ENCODE measurements around the gene SYNGR2. TPM values are rescaled to one million over a fixed set of nuclear protein-coding genes. Genes with fewer than 3 reads are reported as not detected.

The SYNGR2 gene
- total RNA-seq, 1 donor: 44.7 TPM

- H3K27me3 ChIP-seq (ENCODE audit: insufficient read depth, low read length): no peaks in the 10 kb centered on the region
- H3K9me3 ChIP-seq (ENCODE audit: low read depth, low read length): no peaks in the 10 kb centered on the region
Observed at GRCh38 chr17:78186692-78187595, 18.6 kb downstream of the SYNGR2 start, which contains the start of the genes AFMID and TK1. Gene AFMID (plus strand): TSS chr17:78187362. CDS start chr17:78187371, 9 bp downstream. Gene TK1 (minus strand): TSS chr17:78187052. CDS start chr17:78186994, 58 bp downstream.

GRCh38 chr17:78196716-78197115 lies 28.3 kb downstream of the SYNGR2 start:
- H3K4me1 ChIP-seq (ENCODE audit: insufficient read depth, low read length): peaks cover 16% of the 10 kb centered on the region
- H3K4me3 ChIP-seq (ENCODE audit: low read length): no peak overlapping the region
- no peaks in the 10 kb centered on the region for H3K27me3 ChIP-seq (ENCODE audit: insufficient read depth, low read length)

More at GRCh38 chr17:78186692-78187595, 18.6 kb downstream of the SYNGR2 start, which contains the start of the genes AFMID and TK1:
- Histone ChIP-seq H3K4me1 (ENCODE audit: insufficient read depth, low read length) (peaks cover 30% of the 10 kb centered on the region), H3K4me3 (ENCODE audit: low read length) (peak within 1 kb of the TSS; percentile 38)

GRCh38 chr17:78197147-78197832 lies 28.9 kb downstream of the SYNGR2 start:
- H3K4me1 ChIP-seq (ENCODE audit: insufficient read depth, low read length): peaks cover 16% of the 10 kb centered on the region
- no peaks in the 10 kb centered on the region for H3K27me3 ChIP-seq (ENCODE audit: insufficient read depth, low read length)
- no peaks in the 10 kb centered on the region for H3K9me3 ChIP-seq (ENCODE audit: low read depth, low read length)
- H3K4me3 ChIP-seq (ENCODE audit: low read length): no peak overlapping the region

More at GRCh38 chr17:78196716-78197115, 28.3 kb downstream of the SYNGR2 start:
- no peaks in the 10 kb centered on the region for H3K9me3 ChIP-seq (ENCODE audit: low read depth, low read length)

- no peaks in the 10 kb centered on the region for H3K9me3 ChIP-seq (ENCODE audit: low read depth, low read length)
- H3K4me1 ChIP-seq (ENCODE audit: insufficient read depth, low read length): peaks cover 16% of the 10 kb centered on the region
- H3K27me3 ChIP-seq (ENCODE audit: insufficient read depth, low read length): no peaks in the 10 kb centered on the region
- H3K4me3 ChIP-seq (ENCODE audit: low read length): no peak overlapping the region
Observed at GRCh38 chr17:78200451-78200850, 32.1 kb downstream of the SYNGR2 start.

- Histone ChIP-seq H3K4me3 (ENCODE audit: low read length) (no peak overlapping the region), H3K9me3 (ENCODE audit: low read depth, low read length) (no peaks in the 10 kb centered on the region), H3K4me1 (ENCODE audit: insufficient read depth, low read length) (peaks cover 16% of the 10 kb centered on the region), H3K27me3 (ENCODE audit: insufficient read depth, low read length) (no peaks in the 10 kb centered on the region)
Observed at GRCh38 chr17:78202666-78203065, 34.3 kb downstream of the SYNGR2 start.

- H3K4me3 ChIP-seq (ENCODE audit: low read length): no peak overlapping the region
- H3K4me1 ChIP-seq (ENCODE audit: insufficient read depth, low read length): peaks cover 4% of the 10 kb centered on the region
- no peaks in the 10 kb centered on the region for H3K9me3 ChIP-seq (ENCODE audit: low read depth, low read length)
- H3K27me3 ChIP-seq (ENCODE audit: insufficient read depth, low read length): no peaks in the 10 kb centered on the region
Observed at GRCh38 chr17:78204387-78205123, 36.2 kb downstream of the SYNGR2 start.

GRCh38 chr17:78205124-78205775 lies 36.9 kb downstream of the SYNGR2 start:
- Histone ChIP-seq H3K4me1 (ENCODE audit: insufficient read depth, low read length) (no peaks in the 10 kb centered on the region), H3K9me3 (ENCODE audit: low read depth, low read length) (no peaks in the 10 kb centered on the region), H3K27me3 (ENCODE audit: insufficient read depth, low read length) (no peaks in the 10 kb centered on the region), H3K4me3 (ENCODE audit: low read length) (no peak overlapping the region)

GRCh38 chr17:78206298-78206697 lies 37.9 kb downstream of the SYNGR2 start:
- H3K4me3 ChIP-seq (ENCODE audit: low read length): no peak overlapping the region
- H3K4me1 ChIP-seq (ENCODE audit: insufficient read depth, low read length): no peaks in the 10 kb centered on the region
- H3K9me3 ChIP-seq (ENCODE audit: low read depth, low read length): no peaks in the 10 kb centered on the region
- H3K27me3 ChIP-seq (ENCODE audit: insufficient read depth, low read length): no peaks in the 10 kb centered on the region

GRCh38 chr17:78208486-78208885 lies 40.1 kb downstream of the SYNGR2 start:
- H3K9me3 ChIP-seq (ENCODE audit: low read depth, low read length): no peaks in the 10 kb centered on the region
- H3K27me3 ChIP-seq (ENCODE audit: insufficient read depth, low read length): no peaks in the 10 kb centered on the region
- H3K4me3 ChIP-seq (ENCODE audit: low read length): no peak overlapping the region
- no peaks in the 10 kb centered on the region for H3K4me1 ChIP-seq (ENCODE audit: insufficient read depth, low read length)

- H3K9me3 ChIP-seq (ENCODE audit: low read depth, low read length): no peaks in the 10 kb centered on the region
- no peaks in the 10 kb centered on the region for H3K27me3 ChIP-seq (ENCODE audit: insufficient read depth, low read length)
- H3K4me3 ChIP-seq (ENCODE audit: low read length): no peak overlapping the region
- H3K4me1 ChIP-seq (ENCODE audit: insufficient read depth, low read length): peaks cover 8% of the 10 kb centered on the region
Observed at GRCh38 chr17:78210111-78210510, 41.7 kb downstream of the SYNGR2 start.

- H3K27me3 ChIP-seq (ENCODE audit: insufficient read depth, low read length): no peaks in the 10 kb centered on the region
- peaks cover 8% of the 10 kb centered on the region for H3K4me1 ChIP-seq (ENCODE audit: insufficient read depth, low read length)
- H3K4me3 ChIP-seq (ENCODE audit: low read length): no peak overlapping the region
- no peaks in the 10 kb centered on the region for H3K9me3 ChIP-seq (ENCODE audit: low read depth, low read length)
Observed at GRCh38 chr17:78211032-78211431, 42.7 kb downstream of the SYNGR2 start.

- H3K27me3 ChIP-seq (ENCODE audit: insufficient read depth, low read length): no peaks in the 10 kb centered on the region
- peak within 1 kb of the TSS; percentile 35 for H3K4me3 ChIP-seq (ENCODE audit: low read length)
- no peaks in the 10 kb centered on the region for H3K9me3 ChIP-seq (ENCODE audit: low read depth, low read length)
- peaks cover 8% of the 10 kb centered on the region for H3K4me1 ChIP-seq (ENCODE audit: insufficient read depth, low read length)
Observed at GRCh38 chr17:78214016-78214705, 45.8 kb downstream of the SYNGR2 start, which contains the start of gene BIRC5. Gene BIRC5 (plus strand): TSS chr17:78214253. CDS start chr17:78214317, 64 bp downstream.

GRCh38 chr17:78214706-78215061 lies 46.3 kb downstream of the SYNGR2 start:
- Histone ChIP-seq H3K4me1 (ENCODE audit: insufficient read depth, low read length) (peaks cover 8% of the 10 kb centered on the region), H3K27me3 (ENCODE audit: insufficient read depth, low read length) (no peaks in the 10 kb centered on the region), H3K9me3 (ENCODE audit: low read depth, low read length) (no peaks in the 10 kb centered on the region), H3K4me3 (ENCODE audit: low read length) (peak overlapping the region; percentile 35)

Measured in mononuclear cell (primary cell).